Cardiac fibroblast (primary cell): ENCODE results near the gene SSH2.

Experiments used
- DNase-seq, 2 donors: peaks; one replicate each; pipeline versions ENCODE4 v3.0.0 to v3.0.0-alpha.2; 2010; ENCODE audit warnings: low read depth in 2 of 2
- H3K4me3 ChIP-seq, 2 donors: replicated peaks in 1 of 2; 1 replicate in 1 of 2; 2 replicates in 1 of 2; pipeline ENCODE4 v1.5.1; 2011; ENCODE audit warnings: low read depth in 2 of 2, low read length in 2 of 2, mild to moderate bottlenecking in 2 of 2, moderate library complexity in 1 of 2
- CTCF ChIP-seq: IDR thresholded peaks from one replicate; pipeline ENCODE4 v1.5.1; 2011; ENCODE audit warnings: low read depth, mild to moderate bottlenecking, low read length, inconsistent platforms

Gene SSH2

GRCh38 chr17:29929533-29930408 lies at the start of gene SSH2:
TSS of gene SSH2 (minus strand) at chr17:29930228. CDS start at chr17:29930000, 228 bp downstream.
- no peak for TF ChIP-seq CTCF
- peak within 1 kb of the TSS; percentile 93 to 99 for H3K4me3 ChIP-seq
- DNase-seq, result peak; percentile 86 to 87

- TF ChIP-seq CTCF, result no peak
- DNase-seq, result peak; percentile 69 to 74
- H3K4me3 ChIP-seq, result no peak overlapping the region
Observed at GRCh38 chr17:29977836-29978235, 47.8 kb upstream of the SSH2 start.

GRCh38 chr17:29973005-29973404 lies 43.0 kb upstream of the SSH2 start:
- no peak overlapping the region for H3K4me3 ChIP-seq
- no peak for DNase-seq
- TF ChIP-seq CTCF, result no peak

GRCh38 chr17:29972277-29972676 lies 42.2 kb upstream of the SSH2 start:
- no peak overlapping the region for H3K4me3 ChIP-seq
- no peak for DNase-seq
- TF ChIP-seq CTCF, result no peak

GRCh38 chr17:29968271-29968670 lies 38.2 kb upstream of the SSH2 start:
- H3K4me3 ChIP-seq, result no peak overlapping the region
- no peak for DNase-seq
- no peak for TF ChIP-seq CTCF

GRCh38 chr17:29962656-29963055 lies 32.6 kb upstream of the SSH2 start:
- no peak overlapping the region for H3K4me3 ChIP-seq
- peak in 1 of 2 donors; percentile 27 for DNase-seq
- no peak for TF ChIP-seq CTCF
